ENCODE results near the gene GNPNAT1. TPM values are rescaled to one million over a fixed set of nuclear protein-coding genes. Genes with fewer than 3 reads are reported as not detected.
"Not testable (repeated sequence)": the region's sequence is repeated elsewhere in the genome, so short reads cannot be mapped to it uniquely, and the experiment has no call there.

GNPNAT1 gene
- total RNA-seq, 4 donors from 2014 or later: 4.8 to 18.6 (median 9.5) TPM

- H3K36me3 ChIP-seq: peaks cover 0 to 61% (median 0%) of the 10 kb centered on the region in 3 donors
- H3K4me1 ChIP-seq: peaks cover 0 to 12% (median 4%) of the 10 kb centered on the region in 4 donors
- no peaks in the 10 kb centered on the region for H3K9me3 ChIP-seq
- H3K4me3 ChIP-seq: peak overlapping the region; percentile 70 to 93 (median 88)
- no peaks in the 10 kb centered on the region for H3K27me3 ChIP-seq
- TF ChIP-seq CTCF (IDR thresholded peaks at IDR 0.05): no peak
- no peak for TF ChIP-seq POLR2A (IDR thresholded peaks at IDR 0.05)
- no peak for TF ChIP-seq EP300 (IDR thresholded peaks at IDR 0.05)
- WGBS, 2 donors: 2% methylated on average over 8 to 11 of the region's 11 CpGs
- DNase-seq (ENCODE audit: low spot score in 2 of 2): peak in 1 of 2 donors; percentile 17
- peak overlapping the region; percentile 54 to 94 (median 91) for H3K27ac ChIP-seq
These were observed 60.7 kb downstream of the GNPNAT1 start for GRCh38 chr14:52730709-52731111.

GRCh38 chr14:52729925-52730708 lies 61.3 kb downstream of the GNPNAT1 start, which contains the start of gene STYX:
TSS of gene STYX (plus strand) at chr14:52730166. CDS start at chr14:52730475, 309 bp downstream.
- H3K27me3 ChIP-seq: no peaks in the 10 kb centered on the region
- WGBS, 2 donors: 1 to 2% methylated on average over 10 to 63 of the region's 72 CpGs
- peak within 1 kb of the TSS; percentile 54 to 94 (median 91) for H3K27ac ChIP-seq
- H3K9me3 ChIP-seq: no peaks in the 10 kb centered on the region
- peak; percentile 18 to 66 (median 45) for TF ChIP-seq CTCF (IDR thresholded peaks at IDR 0.05)
- peak; percentile 70 to 87 for TF ChIP-seq EP300 (IDR thresholded peaks at IDR 0.05)
- peak; percentile 27 to 88 for TF ChIP-seq POLR2A (IDR thresholded peaks at IDR 0.05)
- DNase-seq (ENCODE audit: low spot score in 2 of 2): peak; percentile 96 to 97
- peaks cover 0 to 12% (median 4%) of the 10 kb centered on the region in 4 donors for H3K4me1 ChIP-seq
- peaks cover 0 to 66% (median 0%) of the 10 kb centered on the region in 3 donors for H3K36me3 ChIP-seq
- H3K4me3 ChIP-seq: peak within 1 kb of the TSS; percentile 70 to 93 (median 88)

- TF ChIP-seq POLR2A (IDR thresholded peaks at IDR 0.05) (no peak), CTCF (IDR thresholded peaks at IDR 0.05) (no peak), EP300 (IDR thresholded peaks at IDR 0.05) (no peak)
- Histone ChIP-seq H3K36me3 (peaks cover 0 to 66% (median 0%) of the 10 kb centered on the region in 3 donors), H3K27ac (peak overlapping the region; percentile 9 to 93 (median 90)), H3K4me1 (peaks cover 0 to 12% (median 4%) of the 10 kb centered on the region in 4 donors), H3K27me3 (no peaks in the 10 kb centered on the region), H3K9me3 (no peaks in the 10 kb centered on the region), H3K4me3 (peak overlapping the region; percentile 70 to 93 (median 88))
- DNase-seq (ENCODE audit: low spot score in 2 of 2): no peak
- 3 to 4% methylated on average over 7 to 8 of the region's 8 CpGs for WGBS, 2 donors
These were observed 61.9 kb downstream of the GNPNAT1 start for GRCh38 chr14:52729585-52729924.

GRCh38 chr14:52729035-52729434 lies 62.4 kb downstream of the GNPNAT1 start:
- Histone ChIP-seq H3K36me3 (peaks cover 0 to 66% (median 0%) of the 10 kb centered on the region in 3 donors), H3K4me1 (peaks cover 0 to 12% (median 4%) of the 10 kb centered on the region in 4 donors), H3K27ac (peak overlapping the region; percentile 9 to 93 (median 90))
- WGBS, 2 donors: 90 to 94% methylated on average over 15 of the region's 15 CpGs
- H3K4me3 ChIP-seq; H3K27me3 ChIP-seq; H3K9me3 ChIP-seq; DNase-seq (ENCODE audit: low spot score in 2 of 2): not testable (repeated sequence)

GRCh38 chr14:52727509-52727908 lies 63.9 kb downstream of the GNPNAT1 start:
- H3K27ac ChIP-seq; DNase-seq (ENCODE audit: low spot score in 2 of 2); H3K27me3 ChIP-seq; H3K9me3 ChIP-seq; H3K4me3 ChIP-seq: not testable (repeated sequence)
- H3K36me3 ChIP-seq: peaks cover 0 to 68% (median 0%) of the 10 kb centered on the region in 3 donors
- peaks cover 0 to 12% (median 4%) of the 10 kb centered on the region in 4 donors for H3K4me1 ChIP-seq
- WGBS, 2 donors: 95 to 97% methylated on average over 2 of the region's 2 CpGs

Small RNA genes within 50 kb of the gene (small RNA-seq; reads per million reads assigned to genes)
- not detected for gene AL139317.2

Other genes starting within 250 kb of the GNPNAT1 start
- gene TXNDC16, start 239.1 kb downstream of the GNPNAT1 start, total RNA-seq: 10 to 100 TPM in 3 of 4 donors, 1 to 10 TPM in 1; 7.2 to 18.8 (median 14.7) TPM
- gene GPR137C, start 238.8 kb downstream of the GNPNAT1 start, total RNA-seq: 1 to 10 TPM in 1 of 4 donors, under 1 TPM in 3; 0.22 to 1.2 (median 0.71) TPM
- 10 to 100 TPM; 20.3 to 34.3 (median 31.3) TPM for gene ERO1A, start 96.0 kb downstream of the GNPNAT1 start, total RNA-seq
- 10 to 100 TPM; 44.7 to 81.8 (median 68.3) TPM for gene PSMC6, start 84.4 kb downstream of the GNPNAT1 start, total RNA-seq
- 10 to 100 TPM in 3 of 4 donors, 1 to 10 TPM in 1; 9.9 to 13.8 (median 11.8) TPM for gene STYX, start 61.4 kb downstream of the GNPNAT1 start, total RNA-seq
- 100 to 1,000 TPM; 116 to 165 (median 146) TPM for gene FERMT2, start 159.4 kb upstream of the GNPNAT1 start, total RNA-seq